IMR-90 (cell line): Measurements from ENCODE around the gene TMEM25. TPM values are rescaled to one million over a fixed set of nuclear protein-coding genes. Genes with fewer than 3 reads are reported as not detected.

Experiments used
- ATAC-seq: fragments of 200-7000 bp; cut with Tn5 transposase; 2 replicates; pipeline ENCODE4 v1.9.1; 2020; ENCODE audit warnings: low read depth, mild to moderate bottlenecking, moderate library complexity
- BruUV-seq: library from RNA; stranded (reverse); fragments of 400-500 nt; replicated peaks from 2 replicates; lab custom pipeline; 2021; lab: Mats Ljungman, UMichigan
- CTCF ChIA-PET: fragments of 300-600 bp; formaldehyde crosslinking; extraction: SDS; loops from one replicate; lab custom pipeline; 2021; ENCODE audit warnings: antibody characterized with exemption; lab: Yijun Ruan, JAX
- POLR2A ChIA-PET: fragments of 300-600 bp; sonication (Branson Sonifier 250); formaldehyde crosslinking; loops from one replicate; lab custom pipeline; 2022; ENCODE audit warnings: antibody characterized with exemption; ENCODE audit not compliant: unreplicated experiment; lab: Charles Lee
- DNase-seq: peaks from one replicate; pipeline ENCODE4 v3.0.0; 2013
- H2AFZ ChIP-seq: replicated peaks from 2 replicates; pipeline ENCODE3; 2013; ENCODE audit warnings: low read length, mild to moderate bottlenecking; ENCODE audit not compliant: poor library complexity
- H2AK5ac ChIP-seq: 2 replicates; pipeline ENCODE4 v1.6.1; 2013; ENCODE audit warnings: low read depth, low read length, inconsistent platforms
- H2AK9ac ChIP-seq: replicated peaks from 2 replicates; pipeline ENCODE3; 2013; ENCODE audit warnings: mild to moderate bottlenecking, low read depth, low read length, moderate library complexity; ENCODE audit not compliant: poor library complexity
- H2BK120ac ChIP-seq: 2 replicates; pipeline ENCODE4 v1.6.1; 2013; ENCODE audit warnings: low read depth, low read length, inconsistent platforms
- H2BK15ac ChIP-seq: 3 replicates; pipeline ENCODE4 v1.6.1; 2013; ENCODE audit warnings: low read depth, low read length, inconsistent platforms
- H2BK20ac ChIP-seq: 2 replicates; pipeline ENCODE4 v1.6.1; 2013; ENCODE audit warnings: low read depth, mild to moderate bottlenecking, inconsistent platforms, low read length, moderate library complexity
- H2BK5ac ChIP-seq: 2 replicates; pipeline ENCODE4 v1.6.1; 2013; ENCODE audit warnings: mild to moderate bottlenecking, low read depth, low read length, inconsistent platforms; ENCODE audit not compliant: poor library complexity, severe bottlenecking
- H3K14ac ChIP-seq: replicated peaks from 2 replicates; pipeline ENCODE4 v1.6.1; 2013; ENCODE audit warnings: low read depth, low read length, inconsistent platforms
- H3K18ac ChIP-seq: 2 replicates; pipeline ENCODE4 v1.6.1; 2013; ENCODE audit warnings: low read depth, low read length, control low read depth
- H3K23ac ChIP-seq: 2 replicates; pipeline ENCODE4 v1.6.1; 2013; ENCODE audit warnings: low read depth, low read length, inconsistent platforms
- H3K27ac ChIP-seq: 2 replicates; pipeline ENCODE4 v1.5.1; 2013; ENCODE audit warnings: mild to moderate bottlenecking, control low read depth, low read length; ENCODE audit not compliant: insufficient read depth
- H3K27me3 ChIP-seq: 2 replicates; pipeline ENCODE4 v1.6.1; 2013; ENCODE audit warnings: low read length; ENCODE audit not compliant: control insufficient read depth, insufficient read depth
- H3K36me3 ChIP-seq: 2 replicates; pipeline ENCODE4 v1.6.1; 2013; ENCODE audit warnings: low read length, mixed read lengths; ENCODE audit not compliant: control insufficient read depth, insufficient read depth
- H3K4ac ChIP-seq: 2 replicates; pipeline ENCODE4 v1.6.1; 2013; ENCODE audit warnings: low read depth, low read length, inconsistent platforms
- H3K4me1 ChIP-seq: 2 replicates; pipeline ENCODE4 v1.6.1; 2013; ENCODE audit warnings: low read length, mixed read lengths; ENCODE audit not compliant: control insufficient read depth, insufficient read depth
- H3K4me2 ChIP-seq: 2 replicates; pipeline ENCODE4 v1.6.1; 2013; ENCODE audit warnings: low read depth, mild to moderate bottlenecking, control low read depth, low read length, moderate library complexity
- H3K4me3 ChIP-seq: 2 replicates; pipeline ENCODE4 v1.5.1; 2013; ENCODE audit warnings: low read depth, mild to moderate bottlenecking, control low read depth, low read length, moderate library complexity; ENCODE audit not compliant: insufficient read depth
- H3K56ac ChIP-seq: 2 replicates; pipeline ENCODE4 v1.6.1; 2013; ENCODE audit warnings: low read length, inconsistent platforms; ENCODE audit not compliant: insufficient read depth; ENCODE audit errors: extremely low read depth
- H3K79me1 ChIP-seq, 2 experiments: 2 replicates each; pipeline ENCODE4 v1.6.1; 2013; ENCODE audit warnings: low read length in 2 of 2, inconsistent platforms in 1 of 2, low read depth in 1 of 2
- H3K9ac ChIP-seq: 2 replicates; pipeline ENCODE4 v1.6.1; 2013; ENCODE audit warnings: low read depth, low read length, control low read depth
- H3K9me1 ChIP-seq: 2 replicates; pipeline ENCODE4 v1.6.1; 2013; ENCODE audit warnings: low read length, inconsistent platforms; ENCODE audit not compliant: insufficient read depth
- H3K9me3 ChIP-seq: 2 replicates; pipeline ENCODE4 v1.6.1; 2013; ENCODE audit warnings: low read length; ENCODE audit not compliant: control insufficient read depth, insufficient read depth
- H4K20me1 ChIP-seq: 2 replicates; pipeline ENCODE4 v1.6.1; 2013; ENCODE audit warnings: low read length, inconsistent platforms; ENCODE audit not compliant: insufficient read depth
- H4K5ac ChIP-seq: 2 replicates; pipeline ENCODE4 v1.6.1; 2013; ENCODE audit warnings: mild to moderate bottlenecking, low read depth, low read length, control low read depth
- H4K8ac ChIP-seq, 2 experiments: 2 replicates each; pipeline ENCODE4 v1.6.1; 2013; ENCODE audit warnings: low read depth in 2 of 2, low read length in 2 of 2, control low read depth in 1 of 2, inconsistent platforms in 1 of 2
- H4K91ac ChIP-seq: 2 replicates; pipeline ENCODE4 v1.6.1; 2013; ENCODE audit warnings: low read depth, low read length, inconsistent platforms; ENCODE audit not compliant: insufficient read depth
- POLR2A ChIP-seq: IDR thresholded peaks from 2 replicates; pipeline ENCODE4 v1.6.1; 2012; ENCODE audit warnings: mild to moderate bottlenecking, low read depth, low read length
- WGBS, 2 experiments: methylation state at CpG; one replicate each; pipeline versions ENCODE4 v1.1.5 to v1.1.7; 2013; ENCODE audit warnings: missing lambda C conversion rate in 2 of 2; ENCODE audit not compliant: insufficient read length in 1 of 2; ENCODE audit errors: extremely low coverage in 2 of 2; 5-methylcytosine and 5-hydroxymethylcytosine counted together
- dilution Hi-C: fragments of 300-500 bp; cut with HindIII; formaldehyde crosslinking; loops from one replicate; pipeline ENCODE4 v1.14.3; 2018; ENCODE audit warnings: low sequenced_read_pairs; ENCODE audit not compliant: unreplicated experiment
- in situ Hi-C: fragments of 300-500 bp; cut with MboI; formaldehyde crosslinking; loops from 3 replicates; pipeline ENCODE4 v1.14.3; 2019; ENCODE audit warnings: low sequenced_read_pairs, inconsistent platforms, mixed read lengths
- intact Hi-C: fragments of 100-400 bp; cut with micrococcal nuclease; formaldehyde crosslinking; loops from 2 replicates; pipeline ENCODE4 v1.10.0; 2022
- polyA plus RNA-seq, 3 experiments: library from polyadenylated mRNA; depleted of rRNA; stranded (reverse); fragments of >200 nt; gene quantifications; 2 replicates each; pipeline ENCODE4 v1.2.3, GENCODE V29; 2012; ENCODE audit warnings: low replicate concordance in 1 of 3
- total RNA-seq: library from RNA; depleted of rRNA; stranded (reverse); fragments of >200 nt; gene quantifications from 2 replicates; pipeline ENCODE4 v1.2.3, GENCODE V29; 2012

The TMEM25 gene
- total and polyA plus RNA-seq, 2 of the 4 experiments (the other 2 are of a cell fraction) = 14.0 to 37.1 TPM

DNA sequence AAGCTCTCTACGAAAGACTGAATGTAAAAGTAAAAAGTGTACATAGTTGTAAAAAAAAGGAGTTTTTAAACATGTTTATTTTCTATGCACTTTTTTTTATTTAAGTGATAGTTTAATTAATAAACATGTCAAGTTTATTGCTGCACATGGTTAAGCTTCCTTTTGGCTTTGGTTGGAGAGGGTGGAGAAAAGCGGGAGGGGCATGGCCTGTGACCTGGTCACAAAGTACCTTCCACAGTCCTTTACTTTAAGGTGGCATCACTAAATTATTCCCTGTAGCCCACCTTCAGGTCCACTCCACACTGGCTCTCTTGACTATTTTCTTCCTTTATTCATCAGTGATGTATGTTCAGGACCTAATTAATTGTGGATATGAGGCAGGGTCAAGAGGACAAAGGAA is 4.3 kb upstream of the TMEM25 start:
- no peak for ATAC-seq
- no peaks in the 10 kb centered on the region for H3K9me3 ChIP-seq
- BruUV-seq = no TSS peak
- no peak overlapping the region for H2BK5ac ChIP-seq
- H2BK20ac ChIP-seq = no peak overlapping the region
- peaks cover 29% of the 10 kb centered on the region for H3K36me3 ChIP-seq
- H3K9ac ChIP-seq = no peak overlapping the region
- dilution Hi-C loops = no loop called here
- H2AK5ac ChIP-seq = no peak overlapping the region
- no peak overlapping the region for H4K8ac ChIP-seq
- H4K20me1 ChIP-seq = peaks cover 7% of the 10 kb centered on the region; the same call in 1 of the 2 replicates
- no peak for TF ChIP-seq POLR2A
- peaks cover 2% of the 10 kb centered on the region; the same call in 1 of the 2 replicates for H3K4me1 ChIP-seq
- CTCF ChIA-PET = no interaction called here
- no peak overlapping the region for H4K91ac ChIP-seq
- no peak overlapping the region for H2AK9ac ChIP-seq
- POLR2A ChIA-PET = no interaction called here
- H2BK15ac ChIP-seq = no peak overlapping the region
- H3K27me3 ChIP-seq = no peaks in the 10 kb centered on the region
- H3K23ac ChIP-seq = no peak overlapping the region
- H3K18ac ChIP-seq = no peak overlapping the region
- no peak for DNase-seq
- H3K9me1 ChIP-seq = no peaks in the 10 kb centered on the region
- WGBS, 2 experiments = no CpG with 5 or more reads among the region's 2 CpGs
- H3K4ac ChIP-seq = no peak overlapping the region
- in situ Hi-C loops = no loop called here
- H2BK120ac ChIP-seq = no peak overlapping the region
- no peak overlapping the region for H3K14ac ChIP-seq
- peaks cover 0 to 22% of the 10 kb centered on the region in 2 experiments; a peak in 3 of 4 replicates for H3K79me1 ChIP-seq
- no peak overlapping the region for H3K27ac ChIP-seq
- H2AFZ ChIP-seq = no peak overlapping the region
- intact Hi-C loops = no loop called here
- no peak overlapping the region for H3K56ac ChIP-seq
- H3K4me2 ChIP-seq = no peak overlapping the region
- no peak overlapping the region for H4K5ac ChIP-seq
- H3K4me3 ChIP-seq = no peak overlapping the region
